Adrenal gland (tissue), 5 donors: Measurements from ENCODE around the gene ADM2.
A peak's percentile ranks its signal among the peaks of the same experiment; 100 is the strongest.

ENCODE experiments used
- CTCF ChIP-seq, 6 experiments: fragments of 450-650 bp in 4 of 6; fragments of 200-600 bp in 2 of 6; sonication (generic) in 1 of 6; IDR thresholded peaks; 1 replicate in 5 of 6; 2 replicates in 1 of 6; pipeline versions ENCODE4 v1.5.1 to v1.8.0; 2016 to 2021; ENCODE audit warnings: antibody characterized with exemption in 6 of 6, mild to moderate bottlenecking in 2 of 6, moderate library complexity in 1 of 6
- POLR2A ChIP-seq, 2 donors: fragments of 450-650 bp; IDR thresholded peaks; one replicate each; pipeline ENCODE4 v1.6.1; 2017; ENCODE audit warnings: antibody characterized with exemption in 2 of 2, mild to moderate bottlenecking in 2 of 2, moderate library complexity in 1 of 2
- donor health status: DM: no; HTN: no; CAD: no.

- TF ChIP-seq CTCF (IDR thresholded peaks at IDR 0.05) (peak in 5 of 6 experiments; percentile 35 to 66 (median 47)), POLR2A (IDR thresholded peaks at IDR 0.05) (peak; percentile 4 to 27)
These were observed 44.9 kb downstream of the ADM2 start for GRCh38 chr22:50526108-50526833.
